ENCODE measurements around the gene DEPP1.

DNA sequence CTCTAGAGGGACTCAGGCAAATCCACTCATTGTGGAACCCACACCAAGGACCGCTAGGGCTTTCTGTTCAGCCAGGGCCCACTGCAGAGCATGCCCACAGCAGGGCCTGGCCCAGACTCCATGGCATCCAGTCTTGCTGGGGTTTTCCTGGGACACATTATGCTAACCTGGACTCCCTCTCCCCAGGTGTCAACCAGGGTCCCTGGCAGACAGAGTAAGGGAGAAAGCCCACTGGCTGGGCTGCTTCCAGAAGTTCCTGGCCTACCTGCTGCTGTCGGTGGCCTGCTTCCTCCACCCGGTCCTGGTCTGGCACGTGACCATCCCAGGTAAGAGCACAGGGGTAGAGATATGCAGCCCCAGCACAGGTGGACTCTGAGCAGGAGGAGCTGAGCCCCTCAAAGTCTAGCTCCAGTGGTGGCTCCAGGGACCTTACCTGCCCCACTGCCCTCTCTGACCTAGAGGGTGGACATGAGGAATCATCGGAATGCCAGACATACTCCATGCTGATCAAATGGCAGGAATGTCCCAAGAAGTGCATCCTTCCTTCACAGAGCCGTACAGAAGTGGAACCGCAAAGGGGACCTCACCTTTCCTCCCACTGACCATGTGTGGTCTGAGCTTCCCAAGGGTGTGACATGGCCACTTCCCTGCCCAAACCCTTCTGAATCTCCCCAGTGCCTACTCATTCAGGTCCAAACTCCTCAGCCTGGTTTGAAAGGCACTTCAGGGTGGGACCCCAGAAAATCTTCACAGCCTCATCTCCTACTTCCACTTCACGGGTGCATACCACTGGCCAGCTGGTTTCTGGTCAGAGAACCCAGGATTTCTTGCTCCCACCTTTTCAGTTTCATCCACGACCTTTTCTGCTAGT lies 44.9 kb downstream of the DEPP1 start:
- TF ChIP-seq, protein P1, sequence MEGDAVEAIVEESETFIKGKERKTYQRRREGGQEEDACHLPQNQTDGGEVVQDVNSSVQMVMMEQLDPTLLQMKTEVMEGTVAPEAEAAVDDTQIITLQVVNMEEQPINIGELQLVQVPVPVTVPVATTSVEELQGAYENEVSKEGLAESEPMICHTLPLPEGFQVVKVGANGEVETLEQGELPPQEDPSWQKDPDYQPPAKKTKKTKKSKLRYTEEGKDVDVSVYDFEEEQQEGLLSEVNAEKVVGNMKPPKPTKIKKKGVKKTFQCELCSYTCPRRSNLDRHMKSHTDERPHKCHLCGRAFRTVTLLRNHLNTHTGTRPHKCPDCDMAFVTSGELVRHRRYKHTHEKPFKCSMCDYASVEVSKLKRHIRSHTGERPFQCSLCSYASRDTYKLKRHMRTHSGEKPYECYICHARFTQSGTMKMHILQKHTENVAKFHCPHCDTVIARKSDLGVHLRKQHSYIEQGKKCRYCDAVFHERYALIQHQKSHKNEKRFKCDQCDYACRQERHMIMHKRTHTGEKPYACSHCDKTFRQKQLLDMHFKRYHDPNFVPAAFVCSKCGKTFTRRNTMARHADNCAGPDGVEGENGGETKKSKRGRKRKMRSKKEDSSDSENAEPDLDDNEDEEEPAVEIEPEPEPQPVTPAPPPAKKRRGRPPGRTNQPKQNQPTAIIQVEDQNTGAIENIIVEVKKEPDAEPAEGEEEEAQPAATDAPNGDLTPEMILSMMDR (conservative IDR thresholded peaks at IDR 0.05; ENCODE audit: low read depth in 2 of 2): no peak
- no peak for TF ChIP-seq EZH2 (IDR thresholded peaks at IDR 0.05; ENCODE audit: low read depth, unreplicated experiment)
- no peak for TF ChIP-seq EZH2phosphoT487 (IDR thresholded peaks at IDR 0.05; ENCODE audit: unreplicated experiment)
- TF ChIP-seq, protein P2, sequence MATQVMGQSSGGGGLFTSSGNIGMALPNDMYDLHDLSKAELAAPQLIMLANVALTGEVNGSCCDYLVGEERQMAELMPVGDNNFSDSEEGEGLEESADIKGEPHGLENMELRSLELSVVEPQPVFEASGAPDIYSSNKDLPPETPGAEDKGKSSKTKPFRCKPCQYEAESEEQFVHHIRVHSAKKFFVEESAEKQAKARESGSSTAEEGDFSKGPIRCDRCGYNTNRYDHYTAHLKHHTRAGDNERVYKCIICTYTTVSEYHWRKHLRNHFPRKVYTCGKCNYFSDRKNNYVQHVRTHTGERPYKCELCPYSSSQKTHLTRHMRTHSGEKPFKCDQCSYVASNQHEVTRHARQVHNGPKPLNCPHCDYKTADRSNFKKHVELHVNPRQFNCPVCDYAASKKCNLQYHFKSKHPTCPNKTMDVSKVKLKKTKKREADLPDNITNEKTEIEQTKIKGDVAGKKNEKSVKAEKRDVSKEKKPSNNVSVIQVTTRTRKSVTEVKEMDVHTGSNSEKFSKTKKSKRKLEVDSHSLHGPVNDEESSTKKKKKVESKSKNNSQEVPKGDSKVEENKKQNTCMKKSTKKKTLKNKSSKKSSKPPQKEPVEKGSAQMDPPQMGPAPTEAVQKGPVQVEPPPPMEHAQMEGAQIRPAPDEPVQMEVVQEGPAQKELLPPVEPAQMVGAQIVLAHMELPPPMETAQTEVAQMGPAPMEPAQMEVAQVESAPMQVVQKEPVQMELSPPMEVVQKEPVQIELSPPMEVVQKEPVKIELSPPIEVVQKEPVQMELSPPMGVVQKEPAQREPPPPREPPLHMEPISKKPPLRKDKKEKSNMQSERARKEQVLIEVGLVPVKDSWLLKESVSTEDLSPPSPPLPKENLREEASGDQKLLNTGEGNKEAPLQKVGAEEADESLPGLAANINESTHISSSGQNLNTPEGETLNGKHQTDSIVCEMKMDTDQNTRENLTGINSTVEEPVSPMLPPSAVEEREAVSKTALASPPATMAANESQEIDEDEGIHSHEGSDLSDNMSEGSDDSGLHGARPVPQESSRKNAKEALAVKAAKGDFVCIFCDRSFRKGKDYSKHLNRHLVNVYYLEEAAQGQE (IDR thresholded peaks at IDR 0.05; ENCODE audit: unreplicated experiment): no peak
- TF ChIP-seq POLR2AphosphoS5 (IDR thresholded peaks at IDR 0.05; ENCODE audit: low read depth): no peak
- TF ChIP-seq, protein P3, sequence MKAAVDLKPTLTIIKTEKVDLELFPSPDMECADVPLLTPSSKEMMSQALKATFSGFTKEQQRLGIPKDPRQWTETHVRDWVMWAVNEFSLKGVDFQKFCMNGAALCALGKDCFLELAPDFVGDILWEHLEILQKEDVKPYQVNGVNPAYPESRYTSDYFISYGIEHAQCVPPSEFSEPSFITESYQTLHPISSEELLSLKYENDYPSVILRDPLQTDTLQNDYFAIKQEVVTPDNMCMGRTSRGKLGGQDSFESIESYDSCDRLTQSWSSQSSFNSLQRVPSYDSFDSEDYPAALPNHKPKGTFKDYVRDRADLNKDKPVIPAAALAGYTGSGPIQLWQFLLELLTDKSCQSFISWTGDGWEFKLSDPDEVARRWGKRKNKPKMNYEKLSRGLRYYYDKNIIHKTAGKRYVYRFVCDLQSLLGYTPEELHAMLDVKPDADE (IDR thresholded peaks at IDR 0.05): no peak
- no peak for TF ChIP-seq CREB1 (CRISPR knock-in tag; IDR thresholded peaks at IDR 0.05; ENCODE audit: low read depth)
- no peak for TF ChIP-seq ZNF331 (CRISPR knock-in tag; IDR thresholded peaks at IDR 0.05; ENCODE audit: low read depth)
- no peak for TF ChIP-seq JUNB (IDR thresholded peaks at IDR 0.05; ENCODE audit: unreplicated experiment)
- TF ChIP-seq ZNF114 (CRISPR knock-in tag; IDR thresholded peaks at IDR 0.05): no peak
- TF ChIP-seq STAT1 (IDR thresholded peaks at IDR 0.05; ENCODE audit: unreplicated experiment): no peak
- no peak for TF ChIP-seq NANOG (IDR thresholded peaks at IDR 0.05; ENCODE audit: borderline replicate concordance)
